Measurements from ENCODE around the gene NUDCD3.

DNA sequence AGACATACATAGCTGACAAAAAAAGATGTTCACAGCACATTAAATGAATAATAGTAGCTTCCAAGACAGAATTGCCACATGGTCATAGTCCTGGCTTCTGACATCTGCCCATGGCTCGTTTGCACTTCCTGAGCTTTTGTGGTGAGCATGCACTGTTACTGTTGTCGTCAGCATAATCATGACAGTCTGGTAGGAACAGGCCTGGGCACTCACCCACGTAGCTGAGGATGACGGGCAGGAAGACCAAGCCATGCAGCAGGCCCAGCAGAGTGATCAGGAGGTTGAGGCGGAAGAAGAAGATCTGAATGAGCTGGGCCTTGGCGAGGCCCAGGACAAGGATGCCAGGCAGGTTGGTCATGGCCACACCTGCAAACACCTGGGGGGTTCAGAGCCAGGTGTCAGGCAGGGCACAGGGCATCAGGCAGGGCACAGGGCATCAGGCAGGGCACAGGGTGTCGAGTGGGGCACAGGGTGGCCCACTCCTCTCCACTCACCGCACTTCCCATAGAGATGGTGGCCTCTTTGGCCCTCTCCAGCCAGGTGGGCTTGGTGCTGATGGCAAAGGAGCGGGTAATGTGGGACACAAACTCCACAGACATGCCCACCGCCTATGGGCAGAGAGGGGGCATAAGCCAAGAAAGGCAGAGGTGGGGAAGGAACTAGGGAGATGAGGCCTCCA is 25.3 kb upstream of the NUDCD3 start:
- no peak for TF ChIP-seq CTCF (IDR thresholded peaks at IDR 0.05)
- TF ChIP-seq ZFX (IDR thresholded peaks at IDR 0.05; ENCODE audit: borderline replicate concordance) = no peak
